Loucy (cell line): ENCODE measurements around the gene POLG.
"Not testable (repeated sequence)": the region's sequence is repeated elsewhere in the genome, so short reads cannot be mapped to it uniquely, and the experiment has no call there.

Source experiments
- H2AFZ ChIP-seq: fragments of 200-600 bp; sonication (generic); 2 replicates; pipeline ENCODE4 v1.6.0; 2016; ENCODE audit warnings: antibody characterized with exemption, mild to moderate bottlenecking, low read length, moderate library complexity
- H3F3A ChIP-seq: fragments of 200-600 bp; 2 replicates; pipeline ENCODE4 v1.6.0; 2016; ENCODE audit warnings: antibody characterized with exemption, low read depth, mild to moderate bottlenecking
- H3K27me3 ChIP-seq: fragments of 200-600 bp; sonication (generic); 2 replicates; pipeline ENCODE4 v1.6.1; 2014; ENCODE audit warnings: low read length, mild to moderate bottlenecking; ENCODE audit not compliant: insufficient read depth, poor library complexity, severe bottlenecking
- H3K36me3 ChIP-seq: fragments of 200-600 bp; sonication (generic); 2 replicates; pipeline ENCODE4 v1.6.1; 2016; ENCODE audit warnings: low read length; ENCODE audit not compliant: insufficient read depth
- H3K4me1 ChIP-seq: fragments of 200-600 bp; sonication (generic); 2 replicates; pipeline ENCODE4 v1.5.1; 2014; ENCODE audit warnings: low read length, mild to moderate bottlenecking; ENCODE audit not compliant: insufficient read depth, poor library complexity, severe bottlenecking
- H3K4me2 ChIP-seq: fragments of 200-600 bp; sonication (generic); 2 replicates; pipeline ENCODE4 v1.6.0; 2014; ENCODE audit warnings: antibody characterized with exemption, low read length, low read depth, mild to moderate bottlenecking; ENCODE audit not compliant: poor library complexity, severe bottlenecking
- H3K4me3 ChIP-seq: fragments of 200-600 bp; sonication (generic); 2 replicates; pipeline ENCODE4 v1.5.1; 2014; ENCODE audit warnings: low read length, mild to moderate bottlenecking, mixed read lengths; ENCODE audit not compliant: poor library complexity, severe bottlenecking
- H3K79me2 ChIP-seq: fragments of 200-600 bp; sonication (generic); 2 replicates; pipeline ENCODE4 v1.6.1; 2014; ENCODE audit warnings: low read length; ENCODE audit not compliant: insufficient read depth
- H3K9ac ChIP-seq: fragments of 200-600 bp; sonication (generic); 2 replicates; pipeline ENCODE4 v1.6.0; 2014; ENCODE audit warnings: mild to moderate bottlenecking, low read depth, low read length, moderate library complexity; ENCODE audit not compliant: poor library complexity, severe bottlenecking
- H3K9me2 ChIP-seq: fragments of 200-600 bp; sonication (generic); replicated peaks from 2 replicates; pipeline ENCODE4 v1.6.1; 2016; ENCODE audit warnings: low read depth, low read length, mixed read lengths
- H3K9me3 ChIP-seq: fragments of 200-600 bp; sonication (generic); 2 replicates; pipeline ENCODE4 v1.6.1; 2014; ENCODE audit warnings: mild to moderate bottlenecking, antibody characterized with exemption, low read length, low read depth; ENCODE audit not compliant: insufficient read depth
- H4K20me1 ChIP-seq: fragments of 200-600 bp; sonication (generic); 2 replicates; pipeline ENCODE4 v1.6.0; 2014; ENCODE audit warnings: antibody characterized with exemption, low read length, mild to moderate bottlenecking; ENCODE audit not compliant: insufficient read depth, poor library complexity, severe bottlenecking
- CTCF ChIP-seq: fragments of 200-600 bp; sonication (generic); conservative IDR thresholded peaks from 2 replicates; pipeline ENCODE4 v1.5.1; 2014; ENCODE audit warnings: mild to moderate bottlenecking, antibody characterized with exemption, low read length
- EZH2phosphoT487 ChIP-seq: fragments of 200-600 bp; IDR thresholded peaks from 2 replicates; pipeline ENCODE4 v1.6.1; 2018; ENCODE audit warnings: antibody characterized with exemption, mild to moderate bottlenecking, moderate library complexity, borderline replicate concordance

Gene POLG

GRCh38 chr15:89283201-89283600, 51.4 kb downstream of the POLG start:
- no peak overlapping the region for H3K4me2 ChIP-seq
- no peaks in the 10 kb centered on the region for H3K4me1 ChIP-seq
- no peak overlapping the region for H3K9ac ChIP-seq
- H3F3A ChIP-seq, result no peaks in the 10 kb centered on the region
- H3K36me3 ChIP-seq, result peaks cover 81% of the 10 kb centered on the region
- H3K27me3 ChIP-seq, result no peaks in the 10 kb centered on the region
- no peak overlapping the region for H3K4me3 ChIP-seq
- no peaks in the 10 kb centered on the region for H4K20me1 ChIP-seq
- H3K9me2 ChIP-seq, result no peaks in the 10 kb centered on the region
- H3K79me2 ChIP-seq, result no peaks in the 10 kb centered on the region
- TF ChIP-seq EZH2phosphoT487, result no peak
- no peak for TF ChIP-seq CTCF
- H2AFZ ChIP-seq, result no peak overlapping the region
- peaks cover 8% of the 10 kb centered on the region; the same call in 1 of the 2 replicates for H3K9me3 ChIP-seq

GRCh38 chr15:89282631-89283030, 52.0 kb downstream of the POLG start:
- peaks cover 8% of the 10 kb centered on the region; the same call in 1 of the 2 replicates for H3K9me3 ChIP-seq
- H3K9ac ChIP-seq, result no peak overlapping the region
- no peaks in the 10 kb centered on the region for H3K27me3 ChIP-seq
- H3F3A ChIP-seq, result no peaks in the 10 kb centered on the region
- H3K79me2 ChIP-seq, result no peaks in the 10 kb centered on the region
- TF ChIP-seq EZH2phosphoT487, result no peak
- TF ChIP-seq CTCF, result no peak
- no peak overlapping the region for H3K4me2 ChIP-seq
- no peaks in the 10 kb centered on the region for H3K4me1 ChIP-seq
- no peaks in the 10 kb centered on the region for H3K9me2 ChIP-seq
- no peaks in the 10 kb centered on the region for H4K20me1 ChIP-seq
- H3K36me3 ChIP-seq, result peaks cover 80% of the 10 kb centered on the region
- H2AFZ ChIP-seq, result no peak overlapping the region
- no peak overlapping the region for H3K4me3 ChIP-seq

GRCh38 chr15:89278307-89278706, 56.3 kb downstream of the POLG start:
- H2AFZ ChIP-seq, result no peak overlapping the region
- H3K79me2 ChIP-seq, result no peaks in the 10 kb centered on the region
- H4K20me1 ChIP-seq, result no peaks in the 10 kb centered on the region
- TF ChIP-seq EZH2phosphoT487 (no peak), CTCF (no peak)
- H3K27me3 ChIP-seq, result no peaks in the 10 kb centered on the region
- H3K9me2 ChIP-seq, result no peaks in the 10 kb centered on the region
- no peaks in the 10 kb centered on the region for H3K9me3 ChIP-seq
- H3K4me3 ChIP-seq, result no peak overlapping the region
- no peak overlapping the region for H3K9ac ChIP-seq
- no peaks in the 10 kb centered on the region for H3K4me1 ChIP-seq
- no peaks in the 10 kb centered on the region for H3F3A ChIP-seq
- no peak overlapping the region for H3K4me2 ChIP-seq
- H3K36me3 ChIP-seq, result peaks cover 83% of the 10 kb centered on the region; the same call in 1 of the 2 replicates

GRCh38 chr15:89277281-89277680, 57.3 kb downstream of the POLG start:
- not testable (repeated sequence) for H3K4me1 ChIP-seq, H2AFZ ChIP-seq, H4K20me1 ChIP-seq, H3K9me2 ChIP-seq, H3K79me2 ChIP-seq, H3K4me3 ChIP-seq, H3K27me3 ChIP-seq, H3K9ac ChIP-seq, H3K4me2 ChIP-seq, H3K9me3 ChIP-seq, H3F3A ChIP-seq
- peaks cover 72% of the 10 kb centered on the region; the same call in 1 of the 2 replicates for H3K36me3 ChIP-seq
